Measurements from ENCODE around the gene MRPS33. TPM values are rescaled to one million over a fixed set of nuclear protein-coding genes. Genes with fewer than 3 reads are reported as not detected.
"Not testable (repeated sequence)": the region's sequence is repeated elsewhere in the genome, so short reads cannot be mapped to it uniquely, and the experiment has no call there.

The MRPS33 gene
- total RNA-seq, 1 donor from 2014 or later = 50.8 TPM

DNA sequence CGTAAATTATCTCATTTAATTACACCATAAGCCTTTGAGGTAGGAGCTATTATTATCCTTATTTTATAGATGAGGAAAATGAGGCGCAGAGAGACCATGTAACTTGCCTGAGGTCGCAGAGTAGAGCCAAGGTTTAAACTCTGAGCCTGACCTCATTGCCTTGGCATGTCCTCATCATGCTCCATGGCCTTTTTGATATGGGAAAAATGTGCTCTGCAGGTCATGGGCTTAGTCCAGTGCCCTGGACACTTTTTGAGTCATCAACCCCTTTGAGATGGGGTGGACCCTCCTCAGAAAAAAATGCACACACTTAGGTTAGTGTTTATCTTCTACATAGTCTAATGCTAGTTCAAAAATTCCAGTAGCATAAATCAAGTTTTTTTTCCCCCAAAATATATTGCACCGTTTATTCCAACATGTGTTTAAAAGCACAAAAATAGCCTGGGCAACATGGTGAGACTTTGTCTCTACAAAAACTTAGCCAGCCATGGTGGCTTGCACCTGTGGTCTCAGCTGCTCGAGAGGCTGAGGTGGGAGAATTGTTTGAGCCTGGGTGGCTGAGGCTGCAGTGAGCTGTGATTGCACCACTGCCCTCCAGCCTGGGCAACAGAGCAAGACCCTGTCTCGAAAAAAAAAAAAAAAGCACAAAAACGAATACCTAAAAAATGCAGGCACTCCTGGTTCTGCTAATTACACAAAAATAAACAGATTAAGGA is 30.5 kb upstream of the MRPS33 start:
- no peaks in the 10 kb centered on the region for H3K9me3 Mint-ChIP-seq
- H3K4me3 Mint-ChIP-seq = no peak overlapping the region
- TF ChIP-seq, protein P1, sequence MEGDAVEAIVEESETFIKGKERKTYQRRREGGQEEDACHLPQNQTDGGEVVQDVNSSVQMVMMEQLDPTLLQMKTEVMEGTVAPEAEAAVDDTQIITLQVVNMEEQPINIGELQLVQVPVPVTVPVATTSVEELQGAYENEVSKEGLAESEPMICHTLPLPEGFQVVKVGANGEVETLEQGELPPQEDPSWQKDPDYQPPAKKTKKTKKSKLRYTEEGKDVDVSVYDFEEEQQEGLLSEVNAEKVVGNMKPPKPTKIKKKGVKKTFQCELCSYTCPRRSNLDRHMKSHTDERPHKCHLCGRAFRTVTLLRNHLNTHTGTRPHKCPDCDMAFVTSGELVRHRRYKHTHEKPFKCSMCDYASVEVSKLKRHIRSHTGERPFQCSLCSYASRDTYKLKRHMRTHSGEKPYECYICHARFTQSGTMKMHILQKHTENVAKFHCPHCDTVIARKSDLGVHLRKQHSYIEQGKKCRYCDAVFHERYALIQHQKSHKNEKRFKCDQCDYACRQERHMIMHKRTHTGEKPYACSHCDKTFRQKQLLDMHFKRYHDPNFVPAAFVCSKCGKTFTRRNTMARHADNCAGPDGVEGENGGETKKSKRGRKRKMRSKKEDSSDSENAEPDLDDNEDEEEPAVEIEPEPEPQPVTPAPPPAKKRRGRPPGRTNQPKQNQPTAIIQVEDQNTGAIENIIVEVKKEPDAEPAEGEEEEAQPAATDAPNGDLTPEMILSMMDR (conservative IDR thresholded peaks at IDR 0.05) = no peak
- peaks cover 3% of the 10 kb centered on the region for H3K4me1 Mint-ChIP-seq
- H3K27ac Mint-ChIP-seq (ENCODE audit: unreplicated experiment) = no peak overlapping the region
- no peaks in the 10 kb centered on the region for H3K36me3 Mint-ChIP-seq (ENCODE audit: low read depth)
- H3K27me3 Mint-ChIP-seq (ENCODE audit: low read depth) = no peaks in the 10 kb centered on the region
- DNase-seq (ENCODE audit: low read depth, low spot score) = no peak

DNA sequence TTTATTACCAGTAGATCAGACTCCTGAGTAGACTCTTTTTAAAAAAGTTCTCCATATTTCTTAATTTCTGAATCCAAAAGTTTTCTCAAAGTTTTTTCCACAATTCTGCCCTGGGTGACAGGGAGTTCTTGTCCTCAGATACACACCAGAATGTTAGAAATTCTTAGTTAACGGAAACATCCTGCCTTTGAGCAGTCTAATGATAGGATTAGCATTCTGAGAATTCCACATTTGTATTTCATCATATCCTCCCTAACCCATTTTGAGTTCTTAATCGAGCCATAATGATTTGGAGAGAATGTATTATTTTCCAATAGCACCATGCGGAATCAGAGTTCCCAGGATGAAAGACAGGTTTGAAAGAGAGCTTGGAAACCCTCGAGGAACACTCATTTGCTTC is 28.9 kb upstream of the MRPS33 start:
- no peak for DNase-seq (ENCODE audit: low read depth, low spot score)
- TF ChIP-seq, protein P1 (conservative IDR thresholded peaks at IDR 0.05) = no peak
- Mint-ChIP-seq H3K4me1 (peaks cover 3% of the 10 kb centered on the region), H3K4me3 (no peak overlapping the region), H3K27me3 (ENCODE audit: low read depth) (no peaks in the 10 kb centered on the region), H3K9me3 (no peaks in the 10 kb centered on the region), H3K27ac (ENCODE audit: unreplicated experiment) (no peak overlapping the region), H3K36me3 (ENCODE audit: low read depth) (peaks cover 2% of the 10 kb centered on the region)

DNA sequence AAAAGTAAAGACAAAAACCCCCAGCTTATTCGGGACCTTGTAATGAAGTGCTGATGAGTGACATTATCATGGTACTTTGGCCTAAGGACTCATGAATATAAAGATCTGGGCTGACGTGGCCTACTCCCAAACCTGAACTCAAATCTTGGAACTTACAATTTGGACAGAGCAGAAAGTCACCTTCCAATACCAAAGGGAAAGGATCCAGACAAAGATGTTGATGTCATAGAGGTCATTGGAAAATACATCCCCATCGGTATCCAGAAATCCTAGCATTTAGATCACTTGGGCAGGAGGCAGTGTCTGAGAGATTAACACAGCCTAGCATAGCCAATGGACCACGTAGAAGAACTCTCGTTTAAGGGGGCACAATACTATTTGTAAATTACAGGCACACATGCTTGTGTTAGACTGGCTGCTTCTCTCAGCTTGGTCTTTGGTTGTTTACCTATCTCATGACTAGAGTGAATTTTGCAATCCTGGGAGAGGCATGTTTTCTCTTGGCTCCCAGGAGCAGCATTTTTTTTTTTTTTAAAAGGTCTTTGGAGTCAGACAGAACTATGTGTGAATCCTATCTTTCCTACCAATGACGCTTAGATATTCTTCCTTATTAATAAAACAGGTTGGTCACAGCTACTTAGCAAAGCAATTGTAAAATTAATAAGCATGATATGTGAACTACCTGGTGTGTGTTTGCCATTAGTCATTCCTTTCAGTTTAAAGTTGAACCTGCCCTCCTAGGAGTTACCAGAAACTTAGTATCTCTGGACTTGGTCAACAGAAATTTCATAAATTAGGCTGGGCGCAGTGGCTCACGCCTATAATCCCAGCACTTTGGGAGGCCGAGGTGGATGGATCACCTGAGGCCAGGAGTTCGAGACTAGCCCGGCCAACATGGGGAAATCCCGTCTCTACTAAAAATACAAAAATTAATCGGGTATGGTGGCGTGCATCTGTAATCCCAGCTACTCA is 27.8 kb upstream of the MRPS33 start:
- no peak for DNase-seq (ENCODE audit: low read depth, low spot score)
- TF ChIP-seq, protein P1 (conservative IDR thresholded peaks at IDR 0.05) = no peak
- Mint-ChIP-seq H3K9me3 (no peaks in the 10 kb centered on the region), H3K4me3 (no peak overlapping the region), H3K36me3 (ENCODE audit: low read depth) (peaks cover 2% of the 10 kb centered on the region), H3K4me1 (no peaks in the 10 kb centered on the region), H3K27ac (ENCODE audit: unreplicated experiment) (no peak overlapping the region), H3K27me3 (ENCODE audit: low read depth) (no peaks in the 10 kb centered on the region)

DNA sequence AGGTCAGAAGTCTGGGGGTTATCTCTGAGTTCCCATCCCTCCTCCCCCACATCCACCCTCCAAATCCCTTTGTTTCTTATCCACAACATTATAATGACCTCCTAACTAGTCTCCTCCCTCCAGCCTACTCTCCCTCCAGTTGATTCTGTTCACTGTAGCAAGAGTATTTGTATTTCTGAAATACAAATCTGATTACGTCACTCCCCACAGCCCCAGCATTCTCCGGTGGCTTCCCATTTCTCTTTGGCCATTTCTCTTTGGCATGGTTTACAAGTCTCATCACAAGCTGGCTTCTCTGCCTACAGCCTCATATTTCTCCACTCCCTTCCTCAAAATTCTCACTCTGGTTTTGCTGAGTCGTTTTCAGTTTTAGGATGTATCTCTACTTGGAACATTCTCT is 24.6 kb upstream of the MRPS33 start:
- peaks cover 2% of the 10 kb centered on the region for H3K36me3 Mint-ChIP-seq (ENCODE audit: low read depth)
- H3K4me1 Mint-ChIP-seq = no peaks in the 10 kb centered on the region
- no peak overlapping the region for H3K4me3 Mint-ChIP-seq
- DNase-seq (ENCODE audit: low read depth, low spot score) = no peak
- H3K27ac Mint-ChIP-seq (ENCODE audit: unreplicated experiment) = no peak overlapping the region
- H3K27me3 Mint-ChIP-seq (ENCODE audit: low read depth) = no peaks in the 10 kb centered on the region
- no peaks in the 10 kb centered on the region for H3K9me3 Mint-ChIP-seq
- TF ChIP-seq, protein P1 (conservative IDR thresholded peaks at IDR 0.05) = no peak

DNA sequence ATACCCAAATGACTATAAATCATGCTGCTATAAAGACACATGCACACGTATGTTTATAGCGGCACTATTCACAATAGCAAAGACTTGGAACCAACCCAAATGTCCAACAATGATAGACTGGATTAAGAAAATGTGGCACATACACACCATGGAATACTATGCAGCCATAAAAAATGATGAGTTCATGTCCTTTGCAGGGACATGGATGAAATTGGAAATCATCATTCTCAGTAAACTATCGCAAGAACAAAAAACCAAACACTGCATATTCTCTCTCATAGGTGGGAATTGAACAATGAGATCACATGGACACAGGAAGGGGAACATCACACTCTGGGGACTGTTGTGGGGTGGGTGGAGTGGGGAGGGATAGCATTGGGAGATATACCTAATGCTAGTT is 23.3 kb upstream of the MRPS33 start:
- not testable (repeated sequence) for H3K36me3 Mint-ChIP-seq (ENCODE audit: low read depth); H3K27ac Mint-ChIP-seq (ENCODE audit: unreplicated experiment)

DNA sequence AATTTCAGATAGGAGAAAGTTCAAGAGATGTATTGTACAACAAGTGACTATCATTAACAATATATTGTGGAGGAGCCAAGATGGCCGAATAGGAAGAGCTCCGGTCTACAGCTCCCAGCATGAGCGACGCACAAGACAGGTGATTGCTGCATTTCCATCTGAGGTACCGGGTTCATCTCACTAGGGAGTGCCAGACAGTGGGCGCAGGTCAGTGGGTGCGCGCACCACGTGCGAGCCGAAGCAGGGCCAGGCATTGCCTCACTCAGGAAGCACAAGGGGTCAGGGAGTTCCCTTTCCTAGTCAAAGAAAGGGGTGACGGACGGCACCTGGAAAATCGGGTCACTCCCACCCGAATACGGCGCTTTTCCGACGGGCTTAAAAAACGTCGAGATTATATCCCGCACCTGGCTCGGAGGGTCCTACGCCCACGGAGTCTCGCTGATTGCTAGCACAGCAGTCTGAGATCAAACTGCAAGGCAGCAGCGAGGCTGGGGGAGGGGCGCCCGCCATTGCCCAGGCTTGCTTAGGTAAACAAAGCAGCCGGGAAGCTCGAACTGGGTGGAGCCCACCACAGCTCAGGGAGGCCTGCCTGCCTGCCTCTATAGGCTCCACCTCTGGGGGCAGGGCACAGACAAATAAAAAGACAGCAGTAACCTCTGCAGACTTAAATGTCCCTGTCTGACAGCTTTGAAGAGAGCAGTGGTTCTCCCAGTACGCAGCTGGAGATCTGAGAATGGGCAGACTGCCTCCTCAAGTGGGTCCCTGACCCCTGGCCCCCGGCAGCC is 18.0 kb upstream of the MRPS33 start:
- Mint-ChIP-seq H3K36me3 (ENCODE audit: low read depth) (peaks cover 13% of the 10 kb centered on the region), H3K9me3 (peaks cover 17% of the 10 kb centered on the region), H3K27ac (ENCODE audit: unreplicated experiment) (peak overlapping the region; percentile 50), H3K4me3 (peak overlapping the region; percentile 23)
- not testable (repeated sequence) for DNase-seq (ENCODE audit: low read depth, low spot score); H3K27me3 Mint-ChIP-seq (ENCODE audit: low read depth); H3K4me1 Mint-ChIP-seq

More for the DNA sequence above, 23.3 kb upstream of the MRPS33 start:
- not testable (repeated sequence) for H3K4me1 Mint-ChIP-seq; H3K4me3 Mint-ChIP-seq; H3K9me3 Mint-ChIP-seq; H3K27me3 Mint-ChIP-seq (ENCODE audit: low read depth); DNase-seq (ENCODE audit: low read depth, low spot score)

Data from neural crest cell (in vitro differentiated cells).